Central memory CD4-positive, alpha-beta T cell (primary cell): ENCODE results near the gene LRRTM2.

Source experiments
- DNase-seq: peaks from one replicate; pipeline ENCODE4 v3.0.0; 2022

LRRTM2 gene

DNA sequence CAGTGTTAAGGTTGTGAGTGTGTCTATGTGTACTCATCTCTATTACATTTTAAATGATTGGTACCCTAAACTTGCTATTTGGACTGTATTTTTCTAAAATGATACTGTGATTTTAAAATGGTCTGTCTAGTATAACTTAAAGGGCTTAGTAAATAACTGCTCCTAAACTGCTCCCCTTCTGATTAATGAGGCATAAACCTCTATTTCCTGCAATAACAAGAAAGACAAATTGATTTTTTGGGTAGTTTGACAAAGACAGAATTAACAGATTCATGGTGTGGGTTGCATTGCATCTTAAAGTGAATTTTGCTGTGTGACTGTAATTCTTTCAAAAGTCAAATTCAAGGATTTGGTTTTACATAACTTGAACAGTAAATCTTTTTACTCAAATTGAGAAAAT lies 8.1 kb upstream of the LRRTM2 start:
- DNase-seq: no peak

DNA sequence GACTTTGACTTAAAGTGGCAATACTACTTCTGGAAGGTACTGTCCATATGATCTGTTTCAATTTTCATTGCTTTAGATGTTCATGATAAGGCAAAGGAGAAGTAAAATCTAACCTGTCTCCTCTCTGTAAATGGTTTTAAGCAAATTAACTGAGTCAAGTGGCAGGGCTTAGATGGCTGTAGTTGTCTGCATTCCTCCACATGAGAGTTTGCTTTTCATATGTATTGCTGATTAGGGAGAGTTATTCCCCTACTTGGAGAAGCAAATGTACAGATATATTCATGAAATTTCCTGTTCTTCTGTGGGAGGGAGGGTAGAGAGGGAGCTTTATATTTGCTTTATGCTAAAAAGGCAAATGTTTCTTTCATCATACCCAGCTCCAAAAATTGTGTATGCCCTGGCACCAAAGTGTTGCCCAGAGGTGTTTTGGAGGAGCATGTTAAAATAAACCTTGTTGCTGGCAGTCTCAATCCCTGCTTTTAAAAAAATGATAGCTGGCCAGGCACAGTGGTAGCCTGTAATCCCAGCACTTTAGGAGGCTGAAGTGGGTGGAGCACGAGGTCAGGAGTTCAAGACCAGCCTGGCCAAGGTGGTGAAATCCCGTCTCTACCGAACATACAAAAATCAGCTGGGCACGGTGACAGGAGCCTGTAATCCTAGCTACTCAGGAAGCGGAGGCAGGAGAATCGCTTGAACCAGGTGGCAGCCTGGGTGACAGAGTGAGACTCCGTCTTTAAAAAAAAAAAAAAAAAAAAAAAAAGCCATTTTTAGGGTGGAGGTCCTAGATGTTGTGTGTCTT lies 3.5 kb upstream of the LRRTM2 start:
- DNase-seq: no peak

DNA sequence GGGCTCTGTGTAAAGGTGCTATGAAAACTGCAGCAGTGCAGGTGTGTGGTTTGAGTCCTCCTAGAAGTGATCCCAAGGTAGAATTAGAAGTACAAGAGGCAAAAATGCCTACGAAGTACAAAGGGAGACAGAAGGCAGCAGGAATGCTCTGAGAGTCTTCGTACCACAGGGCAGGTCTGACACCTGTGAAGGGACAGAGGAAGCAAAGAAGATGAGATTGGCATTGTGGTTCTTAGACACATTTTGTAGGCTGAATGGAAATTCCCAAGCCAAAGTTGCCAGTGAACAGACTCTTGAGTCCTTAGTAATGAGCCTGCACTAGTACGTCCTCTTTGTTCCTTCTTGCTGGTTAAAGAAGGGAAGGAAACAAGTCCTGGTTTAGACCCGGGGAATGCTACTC lies 1.7 kb upstream of the LRRTM2 start:
- no peak for DNase-seq

DNA sequence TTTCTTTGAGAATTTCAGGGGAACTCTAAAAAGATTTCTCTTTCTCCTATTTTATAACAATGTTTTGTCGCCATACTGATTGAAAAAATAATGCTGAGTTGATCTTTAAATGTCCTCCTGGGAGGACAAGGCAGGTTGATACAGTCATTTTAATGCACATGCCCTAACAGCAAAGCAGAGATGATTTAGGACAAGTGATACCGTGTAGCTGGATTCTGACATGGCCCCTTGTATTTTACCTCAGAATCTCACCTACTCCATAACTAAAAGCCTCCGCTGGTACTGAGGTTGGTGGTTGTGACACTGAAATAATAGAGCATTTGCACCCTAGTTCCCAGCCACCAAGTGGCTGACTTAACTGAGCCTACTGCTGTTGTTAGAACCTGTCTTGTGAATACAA lies 811 bp upstream of the LRRTM2 start:
- DNase-seq: no peak

DNA sequence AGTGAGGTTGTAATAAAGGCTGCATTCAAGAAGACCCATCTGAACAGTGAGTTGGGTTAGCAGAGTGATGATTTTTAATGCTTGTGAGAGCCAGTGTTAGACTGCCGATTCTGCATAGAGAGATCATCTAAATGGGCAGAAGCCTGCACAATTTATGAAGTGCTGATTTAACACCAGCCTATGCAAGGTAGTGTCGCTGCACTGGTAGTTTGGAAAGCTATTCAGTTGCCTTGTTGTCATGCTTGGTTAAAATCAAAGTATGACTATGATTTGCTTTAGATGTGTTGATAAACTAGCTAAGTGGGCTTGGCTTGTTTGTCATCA lies 379 bp upstream of the LRRTM2 start:
- no peak for DNase-seq

DNA sequence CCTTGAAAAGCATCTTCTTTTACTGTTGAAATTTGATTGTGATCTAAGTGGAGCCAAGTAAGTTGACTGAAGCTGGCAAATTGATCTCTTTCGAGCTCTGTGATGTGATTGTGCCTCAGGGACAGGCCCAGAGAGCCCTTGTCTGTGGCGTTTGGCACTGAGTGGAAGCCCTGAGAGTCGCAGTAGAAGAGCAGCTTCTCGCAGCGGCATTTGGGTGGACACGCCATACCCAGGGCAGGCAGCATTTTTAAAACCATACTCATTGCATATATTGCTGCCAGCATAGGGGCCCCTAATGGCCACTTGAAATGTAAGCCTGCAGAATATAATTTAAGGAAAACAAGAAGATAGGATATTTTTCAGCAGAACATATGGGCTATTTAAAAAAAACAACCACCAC lies 894 bp downstream of the LRRTM2 start:
- DNase-seq: no peak

DNA sequence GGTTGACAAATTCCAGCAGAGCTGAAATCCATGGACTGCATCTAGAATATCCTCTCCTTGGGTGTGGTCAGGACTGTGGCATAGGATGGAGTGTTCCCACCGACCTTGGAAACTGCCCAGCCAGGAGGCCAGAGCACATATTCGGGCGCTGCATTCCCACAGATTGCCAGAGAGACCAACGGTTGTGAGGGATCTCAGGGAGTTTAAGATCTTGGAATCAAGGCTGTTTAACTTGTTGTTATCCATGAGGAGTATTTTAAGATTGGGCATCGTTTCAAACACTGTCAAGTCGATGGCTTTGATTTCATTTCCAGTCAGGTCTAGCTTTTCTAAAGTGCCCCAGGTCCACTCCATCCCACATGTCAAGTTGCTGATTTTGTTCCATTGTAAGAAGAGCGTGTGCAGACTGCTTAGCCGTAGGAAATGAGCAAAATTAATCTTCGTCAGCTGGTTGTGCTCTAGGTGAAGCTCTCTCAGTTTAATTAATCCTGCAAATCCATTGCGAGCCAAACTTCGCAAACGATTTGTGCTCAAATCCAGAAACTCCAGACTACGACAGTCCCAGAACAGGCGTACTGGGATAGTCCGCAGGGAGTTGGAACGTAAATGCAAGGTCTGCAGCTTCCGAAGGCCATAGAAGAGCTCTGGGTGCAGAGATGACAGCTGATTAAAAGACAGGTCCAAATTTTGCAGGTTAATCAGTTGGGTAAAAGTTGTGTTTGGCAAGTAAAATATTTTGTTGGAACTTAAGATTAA lies 1.5 kb downstream of the LRRTM2 start:
- no peak for DNase-seq

DNA sequence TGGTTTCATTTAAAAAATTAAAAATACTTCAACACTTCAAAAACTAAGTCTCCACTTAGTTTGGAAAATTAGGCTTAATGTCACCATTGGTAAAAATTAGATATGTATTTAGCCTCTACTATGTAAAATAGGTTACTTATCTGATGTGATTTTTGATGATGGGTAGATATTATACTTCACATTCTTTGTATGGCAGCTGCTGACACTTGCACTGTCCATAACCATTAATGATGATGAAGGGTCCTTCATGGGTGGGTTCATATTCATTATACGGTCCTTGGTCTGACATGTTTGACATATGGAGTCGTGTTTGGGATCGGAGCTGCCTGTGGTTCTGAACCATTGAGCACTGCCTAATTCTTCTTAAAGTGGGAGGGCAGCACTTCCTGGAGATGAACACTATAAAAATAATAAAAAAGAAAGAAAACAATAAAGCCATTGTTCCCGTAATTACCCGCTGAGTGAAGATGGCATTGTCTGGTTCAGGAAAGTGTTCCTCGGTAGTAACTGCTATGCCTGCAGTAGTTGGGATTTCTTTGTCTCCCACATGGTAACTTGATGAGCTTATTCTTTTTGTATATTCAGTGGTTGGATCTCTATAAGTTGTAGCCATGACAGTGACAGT lies 2.2 kb downstream of the LRRTM2 start:
- DNase-seq: no peak

DNA sequence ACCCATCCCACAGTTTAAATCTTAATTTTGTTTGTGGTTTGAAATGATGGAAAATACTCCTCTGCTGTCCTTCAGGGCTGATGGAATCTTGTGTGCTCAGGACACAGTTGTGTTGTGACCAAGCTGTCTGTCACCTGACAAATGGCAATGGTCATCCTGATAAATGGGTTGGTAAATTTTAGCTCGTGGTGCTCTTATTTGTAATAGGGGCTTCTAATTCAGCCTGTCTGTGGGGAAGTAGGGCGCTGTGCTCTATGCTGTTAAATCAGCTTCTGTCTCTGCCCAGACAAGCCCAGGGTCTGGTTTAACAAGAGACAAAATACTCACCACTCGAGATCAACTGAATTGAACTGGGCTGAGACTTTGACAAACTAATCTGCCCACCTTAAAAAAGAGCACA lies 4.5 kb downstream of the LRRTM2 start:
- no peak for DNase-seq

DNA sequence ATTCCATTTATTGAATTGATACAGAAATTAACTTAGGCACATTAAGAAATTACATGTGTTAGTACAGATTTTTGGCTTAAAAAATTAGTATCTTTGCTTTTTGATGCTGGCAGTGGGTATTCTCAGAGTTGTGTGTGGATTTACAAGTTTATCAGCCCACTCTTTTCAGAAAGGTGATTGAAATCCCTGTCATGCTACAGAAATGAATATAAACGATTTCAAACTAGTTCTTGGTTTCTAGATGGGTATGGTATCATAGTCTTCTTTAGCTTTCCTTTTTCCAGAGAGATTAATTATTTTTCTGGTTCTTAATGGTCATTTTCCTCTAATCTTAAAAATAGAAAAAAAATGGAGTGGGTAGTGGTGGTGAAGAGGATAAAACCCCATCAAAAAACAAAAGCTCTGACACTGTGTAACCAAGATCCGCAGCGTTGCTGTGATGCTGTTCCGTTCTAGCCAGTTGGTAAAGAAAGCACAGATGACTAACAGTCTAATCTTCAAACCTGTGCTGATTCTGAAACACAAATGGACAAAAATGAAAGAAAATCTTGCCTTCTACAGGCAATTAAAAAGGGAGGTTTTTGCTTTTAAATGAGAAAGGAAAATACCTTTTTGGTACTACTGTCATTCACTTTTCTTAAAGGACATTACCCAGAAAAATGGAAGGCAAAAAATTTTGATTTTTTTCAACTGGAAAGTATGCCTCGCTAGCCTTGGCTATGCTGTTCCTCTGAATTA lies 5.2 kb downstream of the LRRTM2 start:
- DNase-seq: no peak

DNA sequence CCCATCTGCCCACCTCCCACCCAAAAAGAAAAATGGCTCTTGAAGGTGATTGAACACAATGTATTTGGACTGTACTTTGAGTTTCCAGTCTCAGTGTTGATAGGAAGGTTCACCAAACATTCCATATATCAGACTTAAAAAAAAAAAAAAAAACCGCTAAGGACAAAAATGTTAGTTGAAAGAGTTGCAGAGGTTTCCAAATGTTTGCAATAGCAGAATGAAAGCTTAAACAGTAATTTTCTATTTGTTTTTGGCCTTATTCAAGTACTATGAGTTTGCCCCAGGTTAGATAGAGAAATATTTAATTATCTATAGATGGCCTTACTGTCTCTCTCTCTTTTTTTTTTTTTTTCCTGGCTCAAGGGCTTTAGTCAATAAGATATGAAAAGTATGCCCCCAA lies 6.1 kb downstream of the LRRTM2 start:
- no peak for DNase-seq

DNA sequence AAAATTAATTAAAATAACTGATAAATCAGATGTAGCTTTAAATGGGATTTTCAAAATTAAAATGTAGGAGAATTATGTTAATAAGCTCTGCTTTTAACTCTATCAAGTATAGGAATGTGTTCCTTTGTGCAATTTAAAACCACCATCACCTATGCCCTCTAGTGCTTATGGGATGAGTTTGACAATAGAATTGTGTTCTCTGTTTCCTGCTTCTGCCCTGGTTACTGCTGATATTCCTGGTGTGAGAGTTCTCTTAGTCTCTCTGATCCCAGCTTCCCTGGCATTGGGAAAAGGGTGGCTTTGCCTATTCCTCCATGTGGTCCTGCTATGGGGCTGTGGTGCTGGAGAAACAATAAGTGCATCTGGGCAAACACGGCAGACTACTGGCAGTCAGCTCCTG lies 8.1 kb downstream of the LRRTM2 start:
- no peak for DNase-seq

DNA sequence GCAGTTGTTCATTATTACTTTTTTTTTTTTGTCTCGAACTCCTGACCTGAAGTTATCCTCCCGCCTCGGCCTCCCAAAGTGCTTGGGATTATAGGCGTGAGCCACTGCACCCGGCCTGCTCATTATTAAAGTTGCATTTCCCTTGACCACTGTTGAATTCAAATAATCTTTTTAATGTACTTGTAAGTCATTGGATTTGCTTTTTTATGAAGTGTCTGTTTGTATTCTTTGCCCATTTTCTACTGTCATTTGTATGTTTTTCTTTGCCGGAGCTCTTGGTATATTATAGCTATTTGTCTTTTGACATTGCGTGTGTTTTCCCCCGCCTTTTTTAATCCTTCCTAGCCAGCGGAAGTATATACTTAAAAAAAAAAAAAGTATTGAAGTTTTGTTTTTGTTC lies 22.0 kb downstream of the LRRTM2 start:
- DNase-seq: no peak

DNA sequence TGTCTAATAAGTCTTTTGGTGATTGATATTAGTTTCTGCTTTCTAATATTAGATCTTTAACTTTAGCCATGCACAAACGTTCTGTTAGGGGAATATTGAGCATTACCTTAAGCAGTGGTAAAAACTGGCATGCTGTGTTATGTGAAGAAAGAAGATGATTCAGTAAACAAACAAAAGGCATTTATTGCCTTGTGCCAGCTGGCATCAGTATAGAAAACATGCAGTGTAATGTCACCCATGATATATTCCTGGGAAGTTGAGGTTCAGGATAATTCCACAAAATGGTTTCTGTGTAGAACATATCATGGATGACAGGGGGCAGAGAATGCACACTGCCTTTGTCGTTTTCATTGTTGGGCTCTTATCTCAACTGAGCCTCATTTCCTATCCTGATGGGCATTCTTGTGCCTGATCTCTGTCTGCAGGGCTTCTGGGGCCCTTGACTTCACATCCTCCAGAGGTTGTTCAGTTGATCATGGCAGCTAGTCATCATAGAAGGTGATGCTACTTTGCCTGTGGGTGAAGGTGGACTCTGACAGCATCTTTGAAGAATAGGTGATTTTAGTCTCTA lies 24.2 kb downstream of the LRRTM2 start:
- DNase-seq: no peak

DNA sequence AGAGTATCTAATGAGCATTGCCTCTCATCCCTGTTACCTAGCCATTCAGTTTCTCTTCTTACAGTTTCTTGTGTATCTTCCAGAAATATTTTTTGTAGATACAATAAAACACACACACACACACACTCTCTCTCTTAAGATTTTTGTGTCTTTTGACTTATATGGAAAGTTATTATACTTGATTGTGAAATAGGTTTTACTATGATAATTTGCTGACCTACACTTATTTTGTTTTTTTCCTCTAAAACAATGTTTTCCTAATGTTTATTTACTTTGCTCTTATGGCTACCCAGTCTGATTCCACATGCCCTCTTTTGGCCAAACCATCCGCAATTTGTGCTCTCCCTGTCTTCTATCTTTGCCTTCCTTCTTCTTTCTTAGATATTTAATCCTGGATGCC lies 25.3 kb downstream of the LRRTM2 start:
- DNase-seq: no peak

DNA sequence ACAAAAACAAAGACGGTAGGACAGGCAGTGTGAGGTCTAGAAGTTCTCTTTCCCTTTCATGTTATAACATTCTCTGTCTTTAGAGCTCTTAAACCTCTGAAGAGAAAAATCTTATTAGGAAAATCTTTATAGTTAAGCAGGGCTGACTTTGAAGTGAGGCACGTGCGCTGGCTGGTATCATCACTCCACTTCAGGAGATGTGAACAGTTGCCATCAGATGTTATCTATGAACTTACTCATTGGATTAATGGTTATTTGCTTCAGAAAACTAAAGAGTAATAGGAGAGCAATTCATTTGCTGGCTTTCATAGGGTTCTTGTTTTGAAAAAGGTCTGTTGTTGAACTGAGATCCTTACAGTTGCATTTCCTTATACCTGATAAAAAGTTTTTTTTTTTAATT lies 25.7 kb downstream of the LRRTM2 start:
- DNase-seq: no peak

DNA sequence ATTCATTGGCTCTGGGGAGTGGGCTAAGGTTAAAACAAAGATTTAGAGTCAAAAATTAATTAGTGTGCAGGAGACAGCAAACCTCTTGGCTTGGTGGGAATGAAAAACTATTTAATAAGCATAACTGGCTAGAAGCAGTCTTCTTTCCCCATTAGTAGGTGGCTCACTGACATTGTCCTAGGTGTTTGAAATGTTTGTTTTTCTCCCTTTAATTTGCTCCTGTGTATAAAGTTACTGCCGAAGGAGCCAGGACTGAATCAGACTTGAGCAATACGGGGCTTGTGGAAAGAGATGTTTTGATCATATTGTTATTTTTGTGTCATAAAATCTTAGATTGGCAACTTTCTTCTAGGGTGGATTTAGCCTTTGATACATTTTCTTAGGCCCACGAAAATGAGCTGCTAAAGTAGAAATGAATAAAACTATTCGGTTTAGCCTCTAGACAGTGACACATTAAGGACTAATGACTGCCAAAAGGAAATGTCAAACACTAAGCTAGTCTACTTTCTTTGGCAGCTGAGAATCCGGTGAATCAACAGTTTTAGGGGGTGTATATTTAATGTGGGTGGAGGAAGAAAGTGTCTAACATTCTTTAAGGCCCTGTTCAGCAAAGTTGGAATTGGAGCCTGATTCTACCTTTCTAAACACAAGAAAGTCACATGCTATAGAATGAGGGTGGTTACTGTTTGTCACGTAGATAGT lies 30.2 kb downstream of the LRRTM2 start:
- no peak for DNase-seq

DNA sequence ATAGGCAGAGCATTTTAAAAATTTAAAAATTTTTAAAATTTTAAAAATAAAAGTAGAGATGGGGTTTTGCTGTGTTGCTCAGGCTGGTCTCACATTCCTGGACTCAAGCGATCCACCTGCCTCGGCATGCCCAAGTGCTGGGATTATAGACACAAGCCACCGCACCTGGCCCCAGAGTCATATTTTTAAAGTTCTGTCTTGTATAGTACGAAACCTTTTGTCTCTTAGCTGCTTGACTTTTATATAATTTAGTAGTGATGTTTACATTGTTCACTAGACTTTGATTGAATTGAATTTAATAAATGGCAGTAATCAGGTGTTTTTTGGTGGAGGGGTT lies 31.0 kb downstream of the LRRTM2 start:
- DNase-seq: no peak

DNA sequence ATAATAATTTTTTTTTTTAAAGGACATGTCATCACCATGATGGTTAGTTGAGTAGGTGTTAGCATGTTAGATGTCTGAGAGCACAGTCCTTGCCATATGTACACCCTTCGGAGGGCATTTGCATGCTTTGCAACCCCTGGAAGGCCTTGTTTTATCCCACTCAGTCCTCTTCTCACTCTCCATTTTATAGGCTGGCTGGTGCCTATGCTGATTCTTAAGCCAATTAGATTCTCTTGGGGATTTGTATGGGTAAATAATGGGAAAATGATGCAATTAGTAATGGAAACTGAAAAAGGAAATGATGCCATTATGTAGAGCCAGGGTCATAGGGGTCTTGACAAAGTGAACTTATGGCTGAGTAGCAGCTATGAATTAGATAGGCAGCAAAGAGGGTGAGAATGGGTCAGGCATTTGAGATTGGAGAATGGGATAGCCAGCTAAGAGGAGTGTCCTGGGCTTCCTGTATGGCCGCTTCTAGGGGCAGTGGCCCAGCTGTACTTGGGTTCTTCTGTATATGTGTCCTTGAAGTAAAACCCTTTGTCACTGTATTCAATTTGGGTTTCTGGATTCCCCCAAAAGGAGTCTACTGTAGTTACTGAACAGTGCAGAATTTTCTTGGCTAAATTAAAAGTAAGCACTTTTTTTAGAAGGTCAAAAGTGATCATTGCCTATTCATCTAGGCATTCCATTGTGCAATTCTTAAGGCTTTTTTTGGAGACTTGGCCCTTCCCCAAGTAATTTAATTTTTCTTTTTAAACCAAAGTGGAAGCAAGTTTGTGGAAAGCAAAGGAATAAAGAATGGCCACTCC lies 31.6 kb downstream of the LRRTM2 start:
- DNase-seq: no peak

DNA sequence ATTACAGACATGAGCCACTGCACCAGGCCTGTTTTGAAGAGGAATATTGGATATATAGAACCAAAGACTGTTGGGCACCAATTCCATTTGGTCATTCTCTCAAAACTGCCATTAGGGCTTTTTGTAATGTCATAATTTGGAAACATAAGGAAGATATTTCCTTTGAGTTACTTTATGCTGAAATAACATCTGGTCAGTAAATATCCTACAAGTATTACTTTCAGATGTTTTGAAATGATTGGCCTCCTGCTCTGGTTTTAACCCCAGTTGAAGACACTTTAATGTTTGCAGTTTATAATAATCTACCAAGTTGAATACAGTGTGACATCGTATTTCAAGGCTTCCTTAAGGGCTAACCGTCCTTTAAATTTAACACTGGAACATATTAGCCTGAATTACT lies 33.6 kb downstream of the LRRTM2 start:
- no peak for DNase-seq

DNA sequence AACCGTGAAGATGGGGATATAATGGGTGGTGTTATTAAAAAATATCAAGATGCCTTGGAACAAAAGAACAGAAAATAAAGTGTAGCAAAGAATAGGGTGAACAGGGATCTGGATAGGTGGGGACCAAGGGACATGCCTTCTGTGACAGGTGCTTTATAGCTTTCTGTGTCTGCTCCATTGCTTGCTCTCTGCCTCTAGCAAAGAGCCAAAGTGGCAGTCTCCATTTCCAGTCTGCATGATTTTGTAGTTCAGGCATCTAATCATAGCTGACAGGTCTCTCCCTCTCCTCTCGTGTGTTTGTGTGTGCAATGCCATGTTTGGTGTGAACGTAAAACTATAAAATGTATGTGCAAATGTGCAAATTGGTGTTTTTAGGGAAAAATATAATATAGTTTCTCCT lies 35.0 kb downstream of the LRRTM2 start:
- DNase-seq: no peak

DNA sequence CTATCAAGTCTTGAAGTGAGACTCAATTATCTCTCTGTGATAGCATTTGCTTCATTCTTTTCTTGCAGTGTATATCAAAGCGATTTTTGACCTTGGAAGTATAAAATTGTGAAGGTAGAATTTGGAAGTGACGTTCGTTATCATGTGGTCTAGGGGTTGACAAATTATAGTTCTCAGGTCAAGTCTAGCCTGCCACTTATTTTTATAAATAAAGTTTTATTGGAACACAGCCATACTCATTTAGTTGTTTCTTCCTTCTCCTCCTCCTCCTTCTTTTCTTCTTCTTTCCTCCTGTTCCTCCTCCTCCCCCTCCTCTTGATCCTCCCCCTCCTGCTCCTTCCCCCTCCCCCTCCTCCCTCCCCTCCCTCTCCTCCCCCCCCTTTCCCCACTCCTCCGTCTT lies 38.0 kb downstream of the LRRTM2 start:
- DNase-seq: no peak
